IMR-90 (cell line): ENCODE results near the gene PDLIM5. TPM values are rescaled to one million over a fixed set of nuclear protein-coding genes. Genes with fewer than 3 reads are reported as not detected.
A peak's percentile ranks its signal among the peaks of the same experiment; 100 is the strongest.

ENCODE experiments used
- ATAC-seq: fragments of 200-7000 bp; cut with Tn5 transposase; 2 replicates; pipeline ENCODE4 v1.9.1; 2020; ENCODE audit warnings: low read depth, mild to moderate bottlenecking, moderate library complexity
- BruUV-seq: library from RNA; stranded (reverse); fragments of 400-500 nt; replicated peaks from 2 replicates; lab custom pipeline; 2021; lab: Mats Ljungman, UMichigan
- CTCF ChIA-PET: fragments of 300-600 bp; formaldehyde crosslinking; extraction: SDS; loops from one replicate; lab custom pipeline; 2021; ENCODE audit warnings: antibody characterized with exemption; lab: Yijun Ruan, JAX
- POLR2A ChIA-PET: fragments of 300-600 bp; sonication (Branson Sonifier 250); formaldehyde crosslinking; loops from one replicate; lab custom pipeline; 2022; ENCODE audit warnings: antibody characterized with exemption; ENCODE audit not compliant: unreplicated experiment; lab: Charles Lee
- DNase-seq: peaks from one replicate; pipeline ENCODE4 v3.0.0; 2013
- H2AFZ ChIP-seq: replicated peaks from 2 replicates; pipeline ENCODE3; 2013; ENCODE audit warnings: low read length, mild to moderate bottlenecking; ENCODE audit not compliant: poor library complexity
- H2AK5ac ChIP-seq: 2 replicates; pipeline ENCODE4 v1.6.1; 2013; ENCODE audit warnings: low read depth, low read length, inconsistent platforms
- H2AK9ac ChIP-seq: replicated peaks from 2 replicates; pipeline ENCODE3; 2013; ENCODE audit warnings: mild to moderate bottlenecking, low read depth, low read length, moderate library complexity; ENCODE audit not compliant: poor library complexity
- H2BK120ac ChIP-seq: 2 replicates; pipeline ENCODE4 v1.6.1; 2013; ENCODE audit warnings: low read depth, low read length, inconsistent platforms
- H2BK15ac ChIP-seq: 3 replicates; pipeline ENCODE4 v1.6.1; 2013; ENCODE audit warnings: low read depth, low read length, inconsistent platforms
- H2BK20ac ChIP-seq: 2 replicates; pipeline ENCODE4 v1.6.1; 2013; ENCODE audit warnings: low read depth, mild to moderate bottlenecking, inconsistent platforms, low read length, moderate library complexity
- H2BK5ac ChIP-seq: 2 replicates; pipeline ENCODE4 v1.6.1; 2013; ENCODE audit warnings: mild to moderate bottlenecking, low read depth, low read length, inconsistent platforms; ENCODE audit not compliant: poor library complexity, severe bottlenecking
- H3K14ac ChIP-seq: replicated peaks from 2 replicates; pipeline ENCODE4 v1.6.1; 2013; ENCODE audit warnings: low read depth, low read length, inconsistent platforms
- H3K18ac ChIP-seq: 2 replicates; pipeline ENCODE4 v1.6.1; 2013; ENCODE audit warnings: low read depth, low read length, control low read depth
- H3K23ac ChIP-seq: 2 replicates; pipeline ENCODE4 v1.6.1; 2013; ENCODE audit warnings: low read depth, low read length, inconsistent platforms
- H3K27ac ChIP-seq: 2 replicates; pipeline ENCODE4 v1.5.1; 2013; ENCODE audit warnings: mild to moderate bottlenecking, control low read depth, low read length; ENCODE audit not compliant: insufficient read depth
- H3K27me3 ChIP-seq: 2 replicates; pipeline ENCODE4 v1.6.1; 2013; ENCODE audit warnings: low read length; ENCODE audit not compliant: control insufficient read depth, insufficient read depth
- H3K36me3 ChIP-seq: 2 replicates; pipeline ENCODE4 v1.6.1; 2013; ENCODE audit warnings: low read length, mixed read lengths; ENCODE audit not compliant: control insufficient read depth, insufficient read depth
- H3K4ac ChIP-seq: 2 replicates; pipeline ENCODE4 v1.6.1; 2013; ENCODE audit warnings: low read depth, low read length, inconsistent platforms
- H3K4me1 ChIP-seq: 2 replicates; pipeline ENCODE4 v1.6.1; 2013; ENCODE audit warnings: low read length, mixed read lengths; ENCODE audit not compliant: control insufficient read depth, insufficient read depth
- H3K4me2 ChIP-seq: 2 replicates; pipeline ENCODE4 v1.6.1; 2013; ENCODE audit warnings: low read depth, mild to moderate bottlenecking, control low read depth, low read length, moderate library complexity
- H3K4me3 ChIP-seq: 2 replicates; pipeline ENCODE4 v1.5.1; 2013; ENCODE audit warnings: low read depth, mild to moderate bottlenecking, control low read depth, low read length, moderate library complexity; ENCODE audit not compliant: insufficient read depth
- H3K56ac ChIP-seq: 2 replicates; pipeline ENCODE4 v1.6.1; 2013; ENCODE audit warnings: low read length, inconsistent platforms; ENCODE audit not compliant: insufficient read depth; ENCODE audit errors: extremely low read depth
- H3K79me1 ChIP-seq, 2 experiments: 2 replicates each; pipeline ENCODE4 v1.6.1; 2013; ENCODE audit warnings: low read length in 2 of 2, inconsistent platforms in 1 of 2, low read depth in 1 of 2
- H3K9ac ChIP-seq: 2 replicates; pipeline ENCODE4 v1.6.1; 2013; ENCODE audit warnings: low read depth, low read length, control low read depth
- H3K9me1 ChIP-seq: 2 replicates; pipeline ENCODE4 v1.6.1; 2013; ENCODE audit warnings: low read length, inconsistent platforms; ENCODE audit not compliant: insufficient read depth
- H3K9me3 ChIP-seq: 2 replicates; pipeline ENCODE4 v1.6.1; 2013; ENCODE audit warnings: low read length; ENCODE audit not compliant: control insufficient read depth, insufficient read depth
- H4K20me1 ChIP-seq: 2 replicates; pipeline ENCODE4 v1.6.1; 2013; ENCODE audit warnings: low read length, inconsistent platforms; ENCODE audit not compliant: insufficient read depth
- H4K5ac ChIP-seq: 2 replicates; pipeline ENCODE4 v1.6.1; 2013; ENCODE audit warnings: mild to moderate bottlenecking, low read depth, low read length, control low read depth
- H4K8ac ChIP-seq, 2 experiments: 2 replicates each; pipeline ENCODE4 v1.6.1; 2013; ENCODE audit warnings: low read depth in 2 of 2, low read length in 2 of 2, control low read depth in 1 of 2, inconsistent platforms in 1 of 2
- H4K91ac ChIP-seq: 2 replicates; pipeline ENCODE4 v1.6.1; 2013; ENCODE audit warnings: low read depth, low read length, inconsistent platforms; ENCODE audit not compliant: insufficient read depth
- BHLHE40 ChIP-seq: fragments of 150-350 bp; IDR thresholded peaks from 2 replicates; pipeline ENCODE4 v1.6.1; 2016; ENCODE audit warnings: mild to moderate bottlenecking, low read depth, low read length
- CHD1 ChIP-seq: IDR thresholded peaks from 2 replicates; pipeline ENCODE4 v1.6.1; 2012; ENCODE audit warnings: low read depth, low read length, improper control_type of control experiment
- FOS ChIP-seq: fragments of 150-350 bp; IDR thresholded peaks from 2 replicates; pipeline ENCODE4 v1.6.1; 2016; ENCODE audit warnings: low read depth, low read length
- MAFK ChIP-seq: IDR thresholded peaks from 2 replicates; pipeline ENCODE4 v1.6.1; 2012; ENCODE audit warnings: low read depth, low read length, improper control_type of control experiment
- MAZ ChIP-seq: IDR thresholded peaks from 2 replicates; pipeline ENCODE4 v1.6.1; 2012; ENCODE audit warnings: low read depth, mild to moderate bottlenecking, low read length, improper control_type of control experiment, moderate library complexity, borderline replicate concordance
- MXI1 ChIP-seq: IDR thresholded peaks from 2 replicates; pipeline ENCODE4 v1.6.1; 2012; ENCODE audit warnings: low read depth, mild to moderate bottlenecking, low read length, moderate library complexity, borderline replicate concordance
- NFE2L2 ChIP-seq: fragments of 150-350 bp; IDR thresholded peaks from 2 replicates; pipeline ENCODE4 v1.6.1; 2016; ENCODE audit warnings: low read depth, mild to moderate bottlenecking, low read length
- POLR2A ChIP-seq: IDR thresholded peaks from 2 replicates; pipeline ENCODE4 v1.6.1; 2012; ENCODE audit warnings: mild to moderate bottlenecking, low read depth, low read length
- RAD21 ChIP-seq: IDR thresholded peaks from 2 replicates; pipeline ENCODE4 v1.6.1; 2012; ENCODE audit warnings: low read length, improper control_type of control experiment
- RCOR1 ChIP-seq: IDR thresholded peaks from 2 replicates; pipeline ENCODE4 v1.6.1; 2012; ENCODE audit warnings: mild to moderate bottlenecking, low read length, improper control_type of control experiment; ENCODE audit not compliant: insufficient replicate concordance
- RFX5 ChIP-seq: IDR thresholded peaks from 2 replicates; pipeline ENCODE4 v1.8.0; 2012; ENCODE audit warnings: low read depth, mild to moderate bottlenecking, low read length, moderate library complexity
- SMC3 ChIP-seq: fragments of 150-350 bp; IDR thresholded peaks from 2 replicates; pipeline ENCODE4 v1.6.1; 2016; ENCODE audit warnings: low read depth, mild to moderate bottlenecking, antibody characterized with exemption, low read length, moderate library complexity
- WGBS, 2 experiments: methylation state at CpG; one replicate each; pipeline versions ENCODE4 v1.1.5 to v1.1.7; 2013; ENCODE audit warnings: missing lambda C conversion rate in 2 of 2; ENCODE audit not compliant: insufficient read length in 1 of 2; ENCODE audit errors: extremely low coverage in 2 of 2; 5-methylcytosine and 5-hydroxymethylcytosine counted together
- dilution Hi-C: fragments of 300-500 bp; cut with HindIII; formaldehyde crosslinking; loops from one replicate; pipeline ENCODE4 v1.14.3; 2018; ENCODE audit warnings: low sequenced_read_pairs; ENCODE audit not compliant: unreplicated experiment
- in situ Hi-C: fragments of 300-500 bp; cut with MboI; formaldehyde crosslinking; loops from 3 replicates; pipeline ENCODE4 v1.14.3; 2019; ENCODE audit warnings: low sequenced_read_pairs, inconsistent platforms, mixed read lengths
- intact Hi-C: fragments of 100-400 bp; cut with micrococcal nuclease; formaldehyde crosslinking; loops from 2 replicates; pipeline ENCODE4 v1.10.0; 2022
- polyA plus RNA-seq, 3 experiments: library from polyadenylated mRNA; depleted of rRNA; stranded (reverse); fragments of >200 nt; gene quantifications; 2 replicates each; pipeline ENCODE4 v1.2.3, GENCODE V29; 2012; ENCODE audit warnings: low replicate concordance in 1 of 3
- total RNA-seq: library from RNA; depleted of rRNA; stranded (reverse); fragments of >200 nt; gene quantifications from 2 replicates; pipeline ENCODE4 v1.2.3, GENCODE V29; 2012
- TF ChIP-seq, protein P1 (sequence below): fragments of 150-350 bp; IDR thresholded peaks from 2 replicates; pipeline ENCODE4 v1.6.1; 2017; ENCODE audit warnings: mild to moderate bottlenecking, antibody characterized with exemption, low read length, low read depth
- TF ChIP-seq, protein P2 (sequence below): conservative IDR thresholded peaks from 2 replicates; pipeline ENCODE4 v1.5.1; 2012; ENCODE audit warnings: mild to moderate bottlenecking, low read depth, low read length, improper control_type of control experiment

PDLIM5 gene
- total and polyA plus RNA-seq, 2 of the 4 experiments (the other 2 are of a cell fraction), result 96.5 to 188 TPM

DNA sequence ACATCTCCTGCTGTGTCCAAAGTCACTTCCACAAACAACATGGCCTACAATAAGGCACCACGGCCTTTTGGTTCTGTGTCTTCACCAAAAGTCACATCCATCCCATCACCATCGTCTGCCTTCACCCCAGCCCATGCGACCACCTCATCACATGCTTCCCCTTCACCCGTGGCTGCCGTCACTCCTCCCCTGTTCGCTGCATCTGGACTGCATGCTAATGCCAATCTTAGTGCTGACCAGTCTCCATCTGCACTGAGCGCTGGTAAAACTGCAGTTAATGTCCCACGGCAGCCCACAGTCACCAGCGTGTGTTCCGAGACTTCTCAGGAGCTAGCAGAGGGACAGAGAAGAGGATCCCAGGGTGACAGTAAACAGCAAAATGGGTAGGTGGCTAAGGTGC, 123.9 kb downstream of the PDLIM5 start (continued):
- TF ChIP-seq BHLHE40, result no peak

DNA sequence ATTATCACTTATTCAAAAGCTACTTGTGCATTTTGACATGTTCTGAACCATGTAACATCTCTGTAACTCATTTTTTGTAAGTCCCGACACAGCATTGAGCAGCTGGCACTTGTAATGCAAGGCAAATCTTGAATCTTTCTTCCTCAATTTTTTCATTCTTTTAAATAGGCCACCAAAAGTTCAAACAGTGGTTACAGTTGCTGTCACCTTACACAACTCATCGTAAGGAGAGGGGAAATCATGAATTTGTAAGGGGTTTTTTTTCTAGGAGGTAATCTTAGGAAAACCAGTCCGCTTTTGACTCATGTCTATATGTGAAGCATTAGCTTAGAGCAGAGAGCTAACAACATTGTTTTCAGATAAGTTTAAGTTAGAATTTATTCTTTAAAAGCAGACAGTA, 124.5 kb downstream of the PDLIM5 start:
- Histone ChIP-seq H2AK5ac (no peak overlapping the region), H2AK9ac (no peak overlapping the region)
- intact Hi-C loops, result loop anchor here (5.0 kb wide), 2 partner anchors 124 to 169 kb away; partner anchors contain the start of gene PDLIM5
- TF ChIP-seq, protein P1, sequence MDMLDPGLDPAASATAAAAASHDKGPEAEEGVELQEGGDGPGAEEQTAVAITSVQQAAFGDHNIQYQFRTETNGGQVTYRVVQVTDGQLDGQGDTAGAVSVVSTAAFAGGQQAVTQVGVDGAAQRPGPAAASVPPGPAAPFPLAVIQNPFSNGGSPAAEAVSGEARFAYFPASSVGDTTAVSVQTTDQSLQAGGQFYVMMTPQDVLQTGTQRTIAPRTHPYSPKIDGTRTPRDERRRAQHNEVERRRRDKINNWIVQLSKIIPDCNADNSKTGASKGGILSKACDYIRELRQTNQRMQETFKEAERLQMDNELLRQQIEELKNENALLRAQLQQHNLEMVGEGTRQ, result no peak
- TF ChIP-seq RAD21, result no peak
- TF ChIP-seq MAZ, result no peak
- TF ChIP-seq RCOR1, result no peak
- TF ChIP-seq POLR2A, result no peak
- TF ChIP-seq CHD1, result no peak
- TF ChIP-seq SMC3, result no peak
- TF ChIP-seq, protein P2, sequence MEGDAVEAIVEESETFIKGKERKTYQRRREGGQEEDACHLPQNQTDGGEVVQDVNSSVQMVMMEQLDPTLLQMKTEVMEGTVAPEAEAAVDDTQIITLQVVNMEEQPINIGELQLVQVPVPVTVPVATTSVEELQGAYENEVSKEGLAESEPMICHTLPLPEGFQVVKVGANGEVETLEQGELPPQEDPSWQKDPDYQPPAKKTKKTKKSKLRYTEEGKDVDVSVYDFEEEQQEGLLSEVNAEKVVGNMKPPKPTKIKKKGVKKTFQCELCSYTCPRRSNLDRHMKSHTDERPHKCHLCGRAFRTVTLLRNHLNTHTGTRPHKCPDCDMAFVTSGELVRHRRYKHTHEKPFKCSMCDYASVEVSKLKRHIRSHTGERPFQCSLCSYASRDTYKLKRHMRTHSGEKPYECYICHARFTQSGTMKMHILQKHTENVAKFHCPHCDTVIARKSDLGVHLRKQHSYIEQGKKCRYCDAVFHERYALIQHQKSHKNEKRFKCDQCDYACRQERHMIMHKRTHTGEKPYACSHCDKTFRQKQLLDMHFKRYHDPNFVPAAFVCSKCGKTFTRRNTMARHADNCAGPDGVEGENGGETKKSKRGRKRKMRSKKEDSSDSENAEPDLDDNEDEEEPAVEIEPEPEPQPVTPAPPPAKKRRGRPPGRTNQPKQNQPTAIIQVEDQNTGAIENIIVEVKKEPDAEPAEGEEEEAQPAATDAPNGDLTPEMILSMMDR, result no peak
- no peak for TF ChIP-seq NFE2L2
- no peak for TF ChIP-seq FOS
- TF ChIP-seq MAFK, result no peak
- TF ChIP-seq RFX5, result no peak
- no peak for TF ChIP-seq MXI1

More for the DNA sequence above, 124.5 kb downstream of the PDLIM5 start:
- CTCF ChIA-PET, result interaction anchor here (0.6 to 1.1 kb wide), 2 partner anchors 51 to 148 kb away, joined by 3 read pairs; no protein-coding TSS in a partner anchor
- Histone ChIP-seq H3K14ac (no peak overlapping the region), H4K5ac (no peak overlapping the region; the same call in 1 of the 2 replicates), H3K27me3 (no peaks in the 10 kb centered on the region), H3K18ac (no peak overlapping the region; the same call in 1 of the 2 replicates), H2AFZ (no peak overlapping the region), H4K91ac (no peak overlapping the region), H3K9me3 (no peaks in the 10 kb centered on the region), H3K9me1 (peaks cover 6% of the 10 kb centered on the region), H3K4me3 (no peak overlapping the region), H3K27ac (no peak overlapping the region), H3K9ac (no peak overlapping the region), H2BK5ac (peak overlapping the region; percentile 10), H3K4me2 (peak overlapping the region; percentile 37; the same call in 1 of the 2 replicates), H2BK15ac (no peak overlapping the region), H2BK20ac (no peak overlapping the region), H2BK120ac (no peak overlapping the region), H4K8ac (no peak overlapping the region; a peak in 1 of 4 replicates), H4K20me1 (no peaks in the 10 kb centered on the region; the same call in 1 of the 2 replicates), H3K36me3 (peaks cover 4% of the 10 kb centered on the region), H3K4me1 (peaks cover 16% of the 10 kb centered on the region), H3K56ac (no peak overlapping the region), H3K79me1 (peaks cover 24 to 38% of the 10 kb centered on the region in 2 experiments), H3K23ac (no peak overlapping the region), H3K4ac (no peak overlapping the region)
- BruUV-seq, result no TSS peak
- POLR2A ChIA-PET, result no interaction called here
- DNase-seq (no peak), ATAC-seq (no peak)
- WGBS, 2 experiments, result no CpG with 5 or more reads among the region's 3 CpGs
- dilution Hi-C loops (no loop called here), in situ Hi-C loops (loop anchor here (25.0 kb wide), 1 partner anchor 764 kb away; no protein-coding TSS in a partner anchor)
